ENCODE measurements around the gene AURKAIP1.
A peak's percentile ranks its signal among the peaks of the same experiment; 100 is the strongest.
"Not testable (repeated sequence)": the region's sequence is repeated elsewhere in the genome, so short reads cannot be mapped to it uniquely, and the experiment has no call there.

The AURKAIP1 gene

DNA sequence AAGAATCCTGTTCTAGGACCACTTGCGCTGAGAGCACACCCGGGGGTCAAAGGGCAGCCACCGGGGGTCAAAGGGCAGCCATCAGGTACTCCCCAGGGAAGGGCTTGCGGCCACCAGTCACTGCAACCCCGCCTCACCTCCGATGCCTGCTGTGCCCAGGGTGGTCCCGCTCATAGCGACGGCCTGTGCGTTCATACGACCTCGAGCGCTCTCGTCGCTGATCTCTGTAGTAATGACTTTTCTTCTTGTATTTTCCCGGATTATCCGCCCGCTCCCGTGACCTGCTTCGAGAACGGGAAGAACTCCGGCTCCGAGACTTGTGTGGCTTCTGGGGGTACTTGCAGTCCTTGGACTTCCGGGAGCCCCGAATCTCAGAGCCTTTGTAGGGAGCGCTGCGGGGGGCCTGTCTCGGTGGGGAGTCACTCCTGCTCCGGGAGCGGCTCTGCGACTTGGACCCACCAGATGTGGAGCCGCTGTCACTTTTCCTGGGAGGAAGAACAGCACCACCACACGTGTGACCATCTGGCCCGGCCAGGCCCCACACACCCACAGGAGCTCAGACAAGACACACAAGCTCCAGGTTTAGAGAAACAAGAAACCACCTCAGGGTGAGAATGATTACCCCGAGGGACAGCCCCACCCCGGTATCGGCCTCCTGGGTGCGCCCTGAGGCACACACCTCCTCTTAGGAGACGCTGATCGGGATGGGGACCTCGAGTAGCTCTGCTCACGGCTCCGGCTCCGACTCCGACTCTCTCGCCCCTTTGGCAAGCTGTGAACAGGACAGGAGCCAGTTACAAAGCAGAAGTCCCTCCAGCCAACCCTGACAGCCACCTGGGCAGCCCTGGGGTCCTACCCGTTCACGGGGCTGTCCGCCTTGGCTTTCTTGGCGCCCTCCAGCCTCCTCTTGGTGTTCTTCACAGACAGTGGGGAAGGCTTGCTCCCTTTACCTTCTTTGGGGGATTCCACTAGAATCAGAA is 12.4 kb upstream of the AURKAIP1 start:
- no peak for DNase-seq (ENCODE audit: extremely low read depth in 1 of 2, low read depth in 1 of 2)

DNA sequence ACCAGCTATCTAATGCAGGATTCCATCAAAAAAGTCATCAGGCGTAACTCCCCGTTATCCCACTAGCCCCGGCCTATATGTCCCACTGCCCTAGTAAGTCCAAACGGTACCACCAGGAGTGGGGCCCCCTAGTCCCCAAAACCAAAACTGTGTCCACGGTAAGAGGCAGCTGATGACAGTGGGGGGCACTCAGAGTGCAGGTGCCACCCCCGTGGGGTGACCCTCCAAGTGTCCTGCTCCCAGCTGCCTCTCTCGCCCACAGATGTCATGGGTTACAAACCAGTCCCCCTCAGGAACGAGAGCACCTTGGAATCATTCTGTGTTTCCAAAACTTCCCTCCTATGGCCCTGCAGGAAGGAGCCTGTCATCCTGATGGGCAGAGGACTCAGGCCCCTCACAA is 10.9 kb upstream of the AURKAIP1 start:
- no peak for DNase-seq (ENCODE audit: extremely low read depth in 1 of 2, low read depth in 1 of 2)

DNA sequence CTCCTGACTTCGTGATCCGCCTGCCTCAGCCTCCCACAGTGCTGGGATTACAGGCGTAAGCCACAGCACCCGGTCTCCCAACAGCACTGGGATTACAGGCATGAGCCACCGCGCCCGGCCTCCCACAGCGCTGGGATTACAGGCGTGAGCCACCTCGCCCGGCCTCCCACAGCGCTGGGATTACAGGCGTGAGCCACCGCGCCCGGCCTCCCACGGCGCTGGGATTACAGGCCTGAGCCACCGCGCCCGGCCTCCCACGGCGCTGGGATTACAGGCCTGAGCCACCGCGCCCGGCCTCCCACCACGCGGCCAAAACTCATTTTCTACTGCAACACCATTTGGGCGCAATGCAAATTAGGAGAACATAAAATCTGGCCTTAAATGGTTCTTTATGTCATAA is 10.3 kb upstream of the AURKAIP1 start:
- not testable (repeated sequence) for DNase-seq (ENCODE audit: extremely low read depth in 1 of 2, low read depth in 1 of 2)

DNA sequence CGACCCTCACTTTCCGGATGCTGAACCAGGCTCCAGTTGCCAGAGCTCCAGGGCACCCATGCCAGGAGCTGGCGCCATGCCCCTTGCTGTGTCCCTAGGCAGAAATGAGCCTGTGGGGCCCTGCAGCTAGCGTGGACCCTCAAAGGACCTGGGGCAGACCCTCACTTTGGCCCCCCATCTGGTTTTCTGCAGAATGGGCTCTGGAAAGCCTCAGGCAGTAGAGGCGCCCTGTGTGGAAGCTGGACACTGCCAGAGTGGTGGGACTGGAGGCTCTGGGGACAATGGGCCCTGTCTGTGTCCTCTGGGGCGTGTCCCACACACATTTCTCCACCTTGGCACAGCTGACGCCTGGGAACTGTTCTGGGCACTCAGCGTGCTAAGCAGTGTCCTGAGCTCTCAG is 6.3 kb upstream of the AURKAIP1 start:
- DNase-seq (ENCODE audit: extremely low read depth in 1 of 2, low read depth in 1 of 2): no peak

DNA sequence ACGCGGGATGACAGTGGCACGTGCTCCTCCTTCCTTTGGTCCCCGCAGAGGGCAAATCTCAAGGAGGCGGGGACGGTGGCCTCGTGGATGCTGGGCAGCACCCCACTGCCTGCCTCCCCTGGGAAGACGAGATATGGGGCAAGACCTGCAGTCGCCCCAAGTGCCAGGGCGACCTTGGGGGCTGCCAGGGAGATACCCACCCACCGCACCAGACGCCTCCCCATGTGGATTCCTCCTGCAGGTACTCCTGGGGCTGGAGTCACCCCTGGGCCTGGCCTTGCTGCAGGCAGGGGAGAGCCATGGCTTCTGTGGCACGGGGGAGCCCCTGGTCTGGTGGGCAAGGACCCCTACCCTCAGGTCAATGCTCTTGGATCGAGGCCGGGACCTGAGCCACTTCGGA is 5.9 kb upstream of the AURKAIP1 start:
- DNase-seq (ENCODE audit: extremely low read depth in 1 of 2, low read depth in 1 of 2): no peak

DNA sequence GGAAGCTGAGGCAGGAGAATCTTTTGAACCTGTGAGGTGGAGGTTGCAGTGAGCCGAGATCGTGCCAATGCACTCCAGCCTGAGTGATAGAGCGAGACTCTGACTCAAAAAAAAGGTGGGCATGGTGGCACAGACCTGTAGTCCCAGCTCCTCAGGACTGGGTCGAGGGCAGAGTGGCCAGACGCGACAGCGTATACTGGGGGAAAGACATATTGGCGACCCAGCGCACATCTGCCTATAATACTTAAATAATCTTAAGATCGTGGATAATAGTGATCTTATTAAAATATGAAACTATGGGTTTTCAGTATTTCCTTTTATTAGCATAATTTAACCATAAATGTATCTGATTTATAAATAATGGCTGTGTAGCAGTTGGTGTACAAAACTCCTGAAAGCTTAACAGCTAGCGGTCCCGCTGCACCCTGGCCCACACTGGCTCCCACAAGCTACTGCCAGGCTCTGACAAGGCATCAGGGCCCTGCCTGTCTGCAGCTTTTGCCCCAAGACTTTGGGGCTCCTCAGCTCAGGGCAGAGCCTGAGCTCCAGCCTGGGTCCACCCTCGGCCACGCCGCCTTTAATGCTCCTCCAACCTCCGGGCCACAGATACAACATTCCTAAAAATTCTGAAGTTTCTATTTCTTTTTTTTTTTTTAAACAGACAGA is 2.7 kb upstream of the AURKAIP1 start:
- no peak for DNase-seq (ENCODE audit: extremely low read depth in 1 of 2, low read depth in 1 of 2)

DNA sequence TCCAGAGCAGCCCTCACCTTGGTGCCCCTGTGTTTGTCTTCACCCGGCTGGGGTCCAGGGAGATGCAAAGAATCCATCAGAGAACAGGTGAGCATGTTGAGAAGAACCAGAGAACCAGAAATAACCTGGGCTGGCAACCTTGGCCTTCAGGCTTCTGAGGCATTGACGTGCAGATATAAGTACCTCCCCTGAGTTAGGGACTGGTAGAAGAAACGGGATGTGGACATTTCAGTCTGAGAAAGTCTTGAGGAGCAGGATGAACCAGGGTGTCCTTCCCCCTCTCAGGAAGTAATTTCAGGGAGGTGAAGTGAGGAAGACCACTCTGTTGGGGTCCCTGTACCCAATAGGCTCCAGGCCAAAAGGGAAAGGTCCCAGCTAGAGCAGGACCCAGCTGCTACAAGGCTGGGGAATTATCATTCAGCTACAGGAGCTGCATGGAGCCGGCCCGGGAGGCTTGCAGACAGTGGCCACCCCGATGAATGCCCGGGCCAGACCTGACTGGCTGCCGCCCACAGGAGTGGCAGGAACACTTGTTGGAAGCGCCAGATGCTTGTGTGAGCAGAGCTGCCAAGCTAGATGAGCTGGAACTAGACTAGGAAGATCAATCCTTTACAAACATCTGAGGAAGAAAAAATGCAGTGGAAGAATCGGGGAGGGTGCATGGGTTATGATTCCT is 1.7 kb upstream of the AURKAIP1 start:
- DNase-seq (ENCODE audit: extremely low read depth in 1 of 2, low read depth in 1 of 2): no peak

DNA sequence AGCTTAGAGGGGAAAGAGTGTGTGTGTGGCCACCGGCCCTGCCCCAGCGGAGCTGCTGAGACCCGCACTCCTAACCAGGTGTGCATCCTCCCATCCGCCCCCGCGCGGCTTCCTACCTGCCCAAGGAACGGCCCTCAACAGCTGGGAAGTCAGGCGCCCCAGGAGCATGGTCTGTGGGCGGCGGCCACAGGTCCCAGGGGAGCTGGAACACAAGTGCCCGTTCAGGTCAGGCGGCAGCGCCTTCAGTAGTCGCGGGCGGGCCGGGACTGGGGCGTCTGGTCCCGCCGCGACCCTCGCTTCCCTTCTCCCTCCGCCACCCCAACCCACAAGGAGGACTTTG is 448 bp downstream of the AURKAIP1 start:
- DNase-seq (ENCODE audit: extremely low read depth in 1 of 2, low read depth in 1 of 2): no peak

DNA sequence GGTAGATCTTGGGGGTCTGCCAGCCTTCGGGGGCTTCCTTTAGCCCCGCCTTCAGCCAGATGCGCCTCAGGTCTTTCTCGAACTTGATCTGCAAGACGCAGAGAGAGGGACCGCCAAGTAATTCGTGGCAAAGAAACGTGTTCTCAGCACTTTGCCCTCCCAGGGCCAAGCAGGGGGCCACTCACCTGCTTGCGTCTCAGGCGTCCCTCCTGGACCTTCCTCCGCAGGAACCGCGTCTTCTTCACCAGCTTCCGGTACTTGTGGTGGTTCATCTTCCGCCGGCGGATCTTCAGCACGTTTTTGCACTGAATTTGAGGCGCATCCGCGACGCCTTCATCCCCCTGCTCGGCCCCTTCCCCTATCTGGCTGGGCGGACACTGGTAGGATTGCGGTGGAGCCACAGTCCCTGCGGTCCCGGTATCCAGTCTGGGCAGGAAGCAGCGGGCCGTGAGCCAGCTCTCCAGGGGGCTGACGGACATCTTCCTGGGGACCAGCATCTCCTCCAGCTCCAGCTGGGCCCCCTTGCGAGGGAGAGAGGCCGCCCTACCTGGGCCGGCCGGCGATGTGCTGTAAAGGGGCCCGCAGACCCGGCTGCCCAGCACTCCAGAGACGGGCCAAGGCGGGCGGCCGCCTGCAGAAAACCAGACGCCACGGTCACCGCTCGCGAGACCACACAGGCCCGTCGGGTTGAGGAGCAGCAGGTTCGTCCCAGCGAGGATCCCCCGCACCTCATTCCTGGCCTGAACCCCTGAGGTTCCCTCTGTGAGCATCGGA is 1.0 kb downstream of the AURKAIP1 start:
- no peak for DNase-seq (ENCODE audit: extremely low read depth in 1 of 2, low read depth in 1 of 2)

DNA sequence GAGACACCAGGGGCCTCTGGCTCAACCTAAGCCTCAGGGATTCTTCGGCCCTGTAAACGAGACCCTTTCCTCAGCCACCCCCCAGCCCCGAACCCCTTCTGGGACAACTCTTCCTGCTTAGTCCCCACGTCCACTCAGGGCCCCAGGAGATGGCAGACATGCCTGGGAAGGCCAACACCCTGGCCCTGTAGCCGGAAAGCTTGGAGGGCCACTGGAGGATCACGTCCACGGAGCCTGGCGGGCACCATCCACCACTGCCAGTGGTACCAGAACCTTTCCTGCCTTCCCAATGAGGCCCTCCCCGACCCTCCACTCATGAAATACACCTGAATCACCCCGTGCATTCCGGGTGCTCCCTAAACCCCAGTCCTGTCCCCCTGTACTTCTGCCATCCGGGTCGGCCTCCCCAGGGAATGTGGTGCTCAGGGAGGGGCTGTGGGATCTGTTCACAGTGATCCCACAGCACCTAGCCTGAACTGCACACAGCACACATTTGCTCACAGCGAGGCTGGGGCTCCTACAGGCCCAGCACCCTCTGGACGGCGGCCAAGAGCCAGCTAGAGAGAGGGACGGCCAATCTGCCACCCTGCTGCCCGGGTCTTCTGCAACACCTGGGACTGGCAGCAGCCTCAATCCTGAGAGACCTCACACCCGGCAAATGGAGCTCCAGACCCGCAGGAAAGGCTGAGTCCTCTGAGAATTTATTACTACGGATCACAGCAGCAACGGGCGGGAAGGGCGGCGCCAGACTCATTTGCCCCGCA is 1.8 kb downstream of the AURKAIP1 start:
- no peak for DNase-seq (ENCODE audit: extremely low read depth in 1 of 2, low read depth in 1 of 2)

DNA sequence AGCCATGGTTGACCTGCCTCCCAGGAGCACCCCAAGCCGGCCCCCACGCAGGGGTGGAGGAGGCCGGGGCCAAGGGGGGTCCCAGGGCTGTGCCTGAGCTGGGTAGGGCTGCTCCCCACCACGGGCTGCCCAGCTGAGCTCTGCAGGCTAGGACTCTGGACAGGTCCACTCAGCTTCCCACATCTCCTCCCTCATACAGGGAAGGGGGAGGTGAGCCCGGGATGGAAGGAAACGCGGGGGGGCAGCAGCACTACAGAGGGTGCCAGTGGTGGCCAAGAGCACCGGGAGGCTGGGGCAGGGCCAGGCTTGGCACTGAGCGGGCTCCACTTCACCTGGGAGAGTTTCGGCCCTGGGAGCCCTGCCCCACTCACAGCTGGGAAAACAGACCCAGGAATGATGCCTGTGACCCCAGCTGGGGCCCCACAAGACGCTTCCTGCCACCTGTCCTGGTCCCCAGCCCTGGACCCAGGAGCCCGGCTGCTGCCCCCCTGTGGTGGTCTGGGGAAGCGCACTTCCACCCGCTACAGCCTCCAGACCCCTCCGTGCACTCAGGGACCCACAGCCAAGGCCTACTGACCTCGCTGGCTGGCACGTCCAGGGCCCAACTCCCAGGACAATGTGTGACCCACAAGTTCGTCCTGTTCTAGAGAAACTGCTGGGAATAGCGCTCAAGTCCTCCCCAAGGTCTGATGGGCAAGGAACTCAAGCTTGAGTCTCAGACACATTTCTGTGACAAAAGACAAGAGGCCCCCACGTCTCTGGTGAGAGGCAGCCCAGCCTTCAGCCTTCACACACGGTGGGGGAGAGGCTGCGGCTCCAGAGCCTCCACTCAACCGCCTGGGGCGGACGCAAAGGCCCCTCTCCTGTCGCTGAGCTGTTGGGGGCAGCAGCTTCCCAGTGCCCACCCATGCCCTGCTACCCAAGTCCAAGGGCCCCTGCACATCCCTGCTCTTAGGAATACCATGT is 3.0 kb downstream of the AURKAIP1 start:
- DNase-seq (ENCODE audit: extremely low read depth in 1 of 2, low read depth in 1 of 2): peak; percentile 44 to 66

DNA sequence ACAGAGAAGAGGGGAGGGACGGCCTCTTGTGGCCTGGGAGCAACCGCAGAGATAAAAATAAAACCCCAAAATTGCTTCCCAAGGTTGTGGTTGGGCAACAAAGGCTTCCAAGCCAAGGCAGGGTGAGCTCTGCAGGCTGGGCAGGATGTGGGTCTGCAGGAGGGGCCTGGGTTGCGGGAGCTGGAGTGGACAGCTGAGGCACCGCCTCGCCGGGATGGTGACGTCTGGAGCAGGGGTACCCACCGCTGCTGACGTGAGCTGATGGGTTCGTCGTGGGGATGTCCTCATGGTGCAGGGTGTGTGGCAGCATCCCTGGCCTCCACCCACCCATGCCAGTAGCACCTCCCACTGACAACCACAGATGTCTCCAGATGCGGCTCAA is 3.7 kb downstream of the AURKAIP1 start:
- DNase-seq (ENCODE audit: extremely low read depth in 1 of 2, low read depth in 1 of 2): peak; percentile 42 to 83

DNA sequence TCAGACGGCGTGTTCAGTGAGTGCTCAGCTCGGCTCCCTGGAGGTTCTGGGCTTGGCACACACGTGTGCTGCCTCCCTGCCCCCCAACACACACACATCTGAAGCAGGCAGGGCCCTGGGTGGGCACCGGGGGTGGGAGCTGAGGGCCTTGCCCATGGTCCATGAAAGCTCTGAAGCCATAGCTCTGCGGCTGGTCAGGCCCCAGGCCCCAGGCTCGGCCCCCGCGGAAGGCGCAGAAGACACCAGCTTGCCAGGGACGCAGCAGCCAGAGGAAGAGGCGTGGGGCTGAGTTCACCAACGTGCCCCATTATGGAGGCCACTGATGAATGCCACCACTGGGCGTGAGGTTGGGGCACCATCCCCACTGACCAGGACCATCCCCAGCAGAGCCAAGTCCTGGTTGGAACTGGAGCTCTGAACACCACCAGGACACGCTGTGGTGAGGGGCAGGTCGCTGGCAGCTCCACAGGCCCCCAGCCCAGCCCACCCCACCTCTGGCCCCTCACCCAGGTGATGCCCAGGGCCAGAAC is 4.2 kb downstream of the AURKAIP1 start:
- DNase-seq (ENCODE audit: extremely low read depth in 1 of 2, low read depth in 1 of 2): no peak

DNA sequence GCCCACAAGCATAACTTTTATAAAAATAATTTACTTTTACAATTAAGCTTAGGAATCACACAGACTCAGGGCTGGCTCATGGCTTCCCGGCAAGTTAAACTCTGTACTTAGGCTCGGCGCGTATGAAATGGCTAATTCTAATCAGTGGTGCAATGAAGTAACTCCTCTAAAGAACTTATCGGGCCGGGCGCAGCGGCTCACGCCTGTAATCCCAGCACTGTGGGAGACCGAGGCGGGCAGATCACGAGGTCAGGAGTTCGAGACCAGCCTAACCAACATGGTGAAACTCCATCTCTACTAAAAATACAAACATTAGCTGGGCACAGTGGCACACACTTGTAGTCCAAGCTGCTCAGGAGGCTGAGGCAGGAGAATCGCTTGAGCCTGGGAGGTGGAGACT is 4.9 kb downstream of the AURKAIP1 start:
- DNase-seq (ENCODE audit: extremely low read depth in 1 of 2, low read depth in 1 of 2): not testable (repeated sequence)

DNA sequence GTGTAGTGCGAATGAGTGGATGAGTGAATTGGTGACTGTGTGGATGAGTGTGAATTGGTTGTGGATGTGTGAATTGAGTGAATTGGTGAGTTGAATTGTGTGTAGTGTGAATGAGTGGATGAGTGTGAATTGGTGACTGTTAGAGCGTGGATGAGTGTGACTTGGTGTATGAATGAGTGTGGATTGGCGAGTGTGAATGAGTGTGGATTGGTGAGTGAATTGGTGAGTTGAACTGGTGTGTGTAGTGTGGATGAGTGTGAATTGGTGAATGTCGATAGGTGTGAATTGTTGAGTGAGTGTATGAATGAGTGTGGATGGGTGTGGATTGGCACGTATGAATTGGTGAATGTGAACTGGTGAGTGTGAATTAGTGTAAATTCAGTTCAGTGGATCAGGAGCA is 7.7 kb downstream of the AURKAIP1 start:
- no peak for DNase-seq (ENCODE audit: extremely low read depth in 1 of 2, low read depth in 1 of 2)

DNA sequence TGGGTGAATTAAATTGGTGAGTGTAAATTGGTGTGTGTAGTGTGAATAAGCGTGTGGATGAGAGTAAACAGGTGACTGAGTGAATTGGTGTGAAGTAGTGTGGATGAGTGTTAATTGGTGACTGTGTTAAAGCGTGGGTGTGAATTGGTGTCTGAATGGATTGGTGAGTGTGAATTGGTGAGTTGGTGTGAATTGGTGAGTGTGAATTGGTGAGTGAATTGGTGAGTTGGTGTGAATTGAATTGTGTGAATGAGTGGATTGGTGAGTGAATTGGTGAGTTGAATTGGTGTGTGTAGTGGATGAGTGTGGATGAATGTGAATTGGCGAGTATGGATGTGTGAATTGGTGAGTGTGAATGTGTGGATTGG is 8.3 kb downstream of the AURKAIP1 start:
- no peak for DNase-seq (ENCODE audit: extremely low read depth in 1 of 2, low read depth in 1 of 2)

DNA sequence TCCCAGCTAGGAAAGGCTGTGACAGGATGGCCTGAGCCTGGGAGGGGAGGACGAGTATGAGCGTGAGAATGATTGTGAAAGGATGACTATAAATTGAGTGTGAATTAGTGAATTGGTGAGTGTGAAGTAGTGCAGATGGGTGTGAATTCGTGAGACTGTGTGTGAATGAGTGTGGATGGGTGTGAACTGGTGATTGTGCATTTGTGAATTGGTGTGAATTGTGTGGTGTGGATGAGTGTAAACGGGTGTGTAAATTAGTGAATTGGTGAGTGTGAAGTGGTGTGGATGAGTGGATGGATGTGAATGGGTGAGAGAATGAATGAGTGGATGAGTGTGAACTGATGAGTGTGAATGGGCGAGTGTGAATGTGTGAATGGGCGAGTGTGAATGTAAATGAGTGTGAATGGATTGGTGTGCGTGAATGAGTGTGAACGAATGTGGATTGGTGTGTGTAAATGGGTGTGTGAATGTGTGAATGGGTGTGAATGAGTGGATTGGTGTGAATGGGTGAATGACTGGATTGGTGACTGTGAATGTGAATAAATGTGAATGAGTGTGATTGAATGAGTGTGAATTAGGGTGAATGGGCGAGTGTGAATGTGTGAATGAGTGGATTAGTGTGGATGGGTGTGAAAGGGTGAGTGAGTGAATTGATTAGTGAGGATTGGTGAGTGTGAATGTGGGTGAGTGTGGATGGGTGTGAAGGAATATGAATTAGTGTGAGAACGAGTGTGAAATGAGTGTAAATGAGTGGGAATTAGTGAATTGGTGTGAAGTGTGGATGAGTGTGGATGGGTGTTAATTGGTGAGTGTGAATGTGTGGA is 8.9 kb downstream of the AURKAIP1 start:
- DNase-seq (ENCODE audit: extremely low read depth in 1 of 2, low read depth in 1 of 2): no peak

DNA sequence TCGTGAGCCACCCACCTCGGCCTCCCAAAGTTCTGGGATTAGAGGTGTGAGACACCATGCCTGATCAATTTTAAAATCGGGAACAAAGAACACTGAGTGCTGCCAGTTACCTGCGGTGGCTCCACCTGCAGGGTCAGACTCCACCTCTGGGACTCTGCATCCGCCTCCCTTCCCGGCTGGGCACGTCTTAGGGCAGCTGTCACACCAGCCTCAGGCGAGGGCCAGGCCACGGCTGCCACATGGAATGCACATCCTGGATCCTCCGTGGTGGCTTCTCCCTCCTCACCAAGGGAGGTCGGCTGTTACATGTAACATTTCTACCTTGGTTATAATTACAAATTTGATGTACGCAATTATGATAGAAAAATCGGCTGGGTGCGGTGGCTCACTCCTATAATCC is 10.7 kb downstream of the AURKAIP1 start:
- no peak for DNase-seq (ENCODE audit: extremely low read depth in 1 of 2, low read depth in 1 of 2)
